ENCODE results near the gene DTD2.

GRCh38 chr14:31400031-31400638, 57.2 kb downstream of the DTD2 start:
- TF ChIP-seq, protein P1, sequence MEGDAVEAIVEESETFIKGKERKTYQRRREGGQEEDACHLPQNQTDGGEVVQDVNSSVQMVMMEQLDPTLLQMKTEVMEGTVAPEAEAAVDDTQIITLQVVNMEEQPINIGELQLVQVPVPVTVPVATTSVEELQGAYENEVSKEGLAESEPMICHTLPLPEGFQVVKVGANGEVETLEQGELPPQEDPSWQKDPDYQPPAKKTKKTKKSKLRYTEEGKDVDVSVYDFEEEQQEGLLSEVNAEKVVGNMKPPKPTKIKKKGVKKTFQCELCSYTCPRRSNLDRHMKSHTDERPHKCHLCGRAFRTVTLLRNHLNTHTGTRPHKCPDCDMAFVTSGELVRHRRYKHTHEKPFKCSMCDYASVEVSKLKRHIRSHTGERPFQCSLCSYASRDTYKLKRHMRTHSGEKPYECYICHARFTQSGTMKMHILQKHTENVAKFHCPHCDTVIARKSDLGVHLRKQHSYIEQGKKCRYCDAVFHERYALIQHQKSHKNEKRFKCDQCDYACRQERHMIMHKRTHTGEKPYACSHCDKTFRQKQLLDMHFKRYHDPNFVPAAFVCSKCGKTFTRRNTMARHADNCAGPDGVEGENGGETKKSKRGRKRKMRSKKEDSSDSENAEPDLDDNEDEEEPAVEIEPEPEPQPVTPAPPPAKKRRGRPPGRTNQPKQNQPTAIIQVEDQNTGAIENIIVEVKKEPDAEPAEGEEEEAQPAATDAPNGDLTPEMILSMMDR (conservative IDR thresholded peaks at IDR 0.05 in 1 of 2, IDR thresholded peaks at IDR 0.05 in 1 of 2; ENCODE audit: extremely low read depth in 1 of 2, insufficient read depth in 1 of 2, low read depth in 1 of 2, low read length in 2 of 2) = no peak
- TF ChIP-seq EZH2 (IDR thresholded peaks at IDR 0.05; ENCODE audit: borderline replicate concordance, low read length) = no peak
